ENCODE data around the gene IL1RAPL1.

The IL1RAPL1 gene

GRCh38 chrX:29744966-29745365, 1157.7 kb downstream of the IL1RAPL1 start:
- TF ChIP-seq REST (IDR thresholded peaks at IDR 0.05; ENCODE audit: insufficient read depth in 1 of 2, low read depth in 2 of 2, low read length in 2 of 2): no peak

DNA sequence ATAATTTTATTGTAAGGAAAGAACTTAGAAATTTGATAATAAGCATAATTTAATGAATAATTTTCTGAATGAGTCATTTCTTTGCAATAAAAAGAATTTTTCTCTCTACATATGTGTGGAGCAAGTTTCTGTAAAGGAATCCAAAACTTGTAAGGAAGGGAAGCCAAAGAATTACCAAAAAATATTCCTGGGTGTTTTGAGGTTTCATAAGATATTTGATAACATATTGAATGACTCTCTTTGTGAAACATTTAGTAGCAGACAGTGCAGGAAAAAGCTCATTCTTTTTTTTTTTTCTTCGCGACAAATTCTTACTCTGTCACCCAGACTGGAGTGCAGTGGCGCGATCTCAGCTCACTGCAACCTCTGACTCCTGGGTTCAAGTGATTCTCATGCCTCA, 1159.1 kb downstream of the IL1RAPL1 start:
- TF ChIP-seq POLR2AphosphoS5 (IDR thresholded peaks at IDR 0.05; ENCODE audit: low read depth, low read length) (no peak), REST (IDR thresholded peaks at IDR 0.05; ENCODE audit: insufficient read depth in 1 of 2, low read depth in 2 of 2, low read length in 2 of 2) (no peak)

DNA sequence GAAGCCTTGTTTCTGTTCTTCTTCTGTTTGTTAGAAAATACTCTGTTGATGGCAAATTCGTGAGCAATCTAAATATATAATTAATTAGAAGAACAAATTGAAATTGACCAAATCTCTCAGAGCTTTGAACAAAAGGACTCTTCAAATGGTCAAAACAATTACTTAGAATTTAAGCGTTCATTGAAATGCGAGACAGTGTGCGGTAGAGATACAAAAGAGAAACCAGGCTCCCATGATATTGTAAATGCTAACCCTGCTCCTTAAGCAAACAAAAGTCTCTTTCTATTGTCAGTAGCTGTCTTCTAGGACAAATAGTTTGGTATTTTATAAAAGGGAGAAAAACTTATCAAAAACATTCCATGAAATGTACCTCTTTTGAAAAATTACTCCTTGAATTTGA, 1174.8 kb downstream of the IL1RAPL1 start:
- TF ChIP-seq SIN3A (IDR thresholded peaks at IDR 0.05; ENCODE audit: borderline replicate concordance, insufficient read depth, low read length): no peak
- no peak for TF ChIP-seq FOXP2 (optimal IDR thresholded peaks at IDR 0.05; ENCODE audit: borderline replicate concordance, extremely low read depth, extremely low read length, insufficient read depth)
- TF ChIP-seq POLR2AphosphoS5 (IDR thresholded peaks at IDR 0.05; ENCODE audit: low read depth, low read length): no peak
- no peak for TF ChIP-seq REST (IDR thresholded peaks at IDR 0.05; ENCODE audit: insufficient read depth in 1 of 2, low read depth in 2 of 2, low read length in 2 of 2)
- TF ChIP-seq TAF1 (IDR thresholded peaks at IDR 0.05; ENCODE audit: borderline replicate concordance, insufficient read depth, low read length): no peak

DNA sequence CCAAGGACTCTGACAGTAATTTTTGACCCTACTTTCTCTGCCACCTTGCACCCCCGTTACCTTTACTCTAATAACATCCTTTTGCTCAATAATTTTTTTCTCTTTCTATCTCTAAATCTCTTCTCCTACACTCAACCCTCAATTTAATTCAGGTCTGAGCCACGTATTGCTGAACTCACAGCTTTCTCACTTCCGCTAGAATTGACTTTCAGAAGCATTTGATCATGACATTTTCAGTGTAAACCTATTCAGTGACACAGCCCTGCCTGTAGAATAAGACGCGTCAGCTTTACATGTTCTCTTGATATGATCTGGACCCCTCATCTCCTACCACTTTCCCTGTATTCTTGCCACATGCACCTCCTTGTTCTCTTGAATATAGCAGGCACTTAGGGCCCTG, 1188.6 kb downstream of the IL1RAPL1 start:
- no peak for TF ChIP-seq SIN3A (IDR thresholded peaks at IDR 0.05; ENCODE audit: borderline replicate concordance, insufficient read depth, low read length)
- no peak for TF ChIP-seq FOXP2 (optimal IDR thresholded peaks at IDR 0.05; ENCODE audit: borderline replicate concordance, extremely low read depth, extremely low read length, insufficient read depth)
- no peak for TF ChIP-seq TAF1 (IDR thresholded peaks at IDR 0.05; ENCODE audit: borderline replicate concordance, insufficient read depth, low read length)
- TF ChIP-seq REST (IDR thresholded peaks at IDR 0.05; ENCODE audit: insufficient read depth in 1 of 2, low read depth in 2 of 2, low read length in 2 of 2): no peak
- TF ChIP-seq POLR2AphosphoS5 (IDR thresholded peaks at IDR 0.05; ENCODE audit: low read depth, low read length): no peak

GRCh38 chrX:29787656-29788055, 1200.4 kb downstream of the IL1RAPL1 start:
- TF ChIP-seq TAF1 (IDR thresholded peaks at IDR 0.05; ENCODE audit: borderline replicate concordance, insufficient read depth, low read length) (no peak), SIN3A (IDR thresholded peaks at IDR 0.05; ENCODE audit: borderline replicate concordance, insufficient read depth, low read length) (no peak), REST (IDR thresholded peaks at IDR 0.05; ENCODE audit: insufficient read depth in 1 of 2, low read depth in 2 of 2, low read length in 2 of 2) (no peak), POLR2AphosphoS5 (IDR thresholded peaks at IDR 0.05; ENCODE audit: low read depth, low read length) (no peak), FOXP2 (optimal IDR thresholded peaks at IDR 0.05; ENCODE audit: borderline replicate concordance, extremely low read depth, extremely low read length, insufficient read depth) (no peak)

Data from PFSK-1 (cell line).